Stimulated activated CD4-positive, alpha-beta T cell treated with anti-CD3 and anti-CD28 coated beads, Interleukin-12 subunit alpha, Interleukin-12 subunit beta, amount 100 ng/mL, for 4 hours (primary cell): ENCODE data around the gene SLC24A3.

Experiments
- DNase-seq: peaks from one replicate; pipeline ENCODE4 v3.0.0-alpha.2; 2020

The SLC24A3 gene

DNA sequence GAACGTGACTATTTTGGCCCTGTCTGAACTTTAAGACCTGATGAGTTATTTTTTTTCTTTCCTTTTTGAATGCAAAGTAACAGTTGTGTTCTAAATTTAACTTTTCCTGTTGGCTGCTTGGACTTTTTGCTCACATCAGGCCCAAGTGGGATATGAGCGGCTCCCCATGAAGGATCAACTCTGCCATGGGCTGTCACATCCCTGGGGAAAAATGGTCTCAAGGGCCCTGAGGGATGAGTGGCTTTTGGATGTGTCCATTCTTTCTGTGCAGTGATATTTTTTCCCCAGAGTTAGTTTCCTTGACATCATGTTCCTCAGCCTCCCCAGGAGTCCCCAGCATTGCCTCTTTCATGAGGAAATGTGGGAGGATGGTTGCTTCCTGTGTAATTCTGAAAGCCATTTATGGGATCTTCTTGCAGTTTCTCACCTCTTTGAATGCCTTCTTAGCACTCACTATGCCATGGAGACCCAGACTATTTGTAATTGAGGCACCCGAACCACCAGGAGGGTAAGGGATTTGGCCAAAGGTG, 92.5 kb downstream of the SLC24A3 start:
- DNase-seq, result no peak

GRCh38 chr20:19308146-19308545, 95.7 kb downstream of the SLC24A3 start:
- DNase-seq, result no peak

DNA sequence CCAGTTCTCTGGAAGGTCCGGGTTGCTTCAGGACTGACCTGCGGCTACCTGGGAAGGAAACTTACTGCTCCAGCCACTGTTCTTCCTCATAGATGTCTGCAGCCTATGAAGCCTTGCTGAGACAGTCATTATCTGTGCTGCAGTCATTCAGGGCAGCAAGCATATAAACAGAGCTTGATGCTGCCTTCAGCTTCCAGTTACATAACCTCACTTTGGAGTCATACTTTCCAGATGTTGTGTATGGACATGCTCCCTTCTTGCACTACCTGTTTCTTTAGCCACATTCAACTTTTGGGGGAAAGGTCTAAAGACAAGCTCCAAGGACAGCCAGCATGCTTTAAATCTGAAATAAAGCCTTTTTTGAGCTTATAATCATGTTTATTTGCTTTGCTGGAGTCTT, 98.1 kb downstream of the SLC24A3 start:
- no peak for DNase-seq

GRCh38 chr20:19313342-19314069, 101.1 kb downstream of the SLC24A3 start:
- DNase-seq, result no peak

DNA sequence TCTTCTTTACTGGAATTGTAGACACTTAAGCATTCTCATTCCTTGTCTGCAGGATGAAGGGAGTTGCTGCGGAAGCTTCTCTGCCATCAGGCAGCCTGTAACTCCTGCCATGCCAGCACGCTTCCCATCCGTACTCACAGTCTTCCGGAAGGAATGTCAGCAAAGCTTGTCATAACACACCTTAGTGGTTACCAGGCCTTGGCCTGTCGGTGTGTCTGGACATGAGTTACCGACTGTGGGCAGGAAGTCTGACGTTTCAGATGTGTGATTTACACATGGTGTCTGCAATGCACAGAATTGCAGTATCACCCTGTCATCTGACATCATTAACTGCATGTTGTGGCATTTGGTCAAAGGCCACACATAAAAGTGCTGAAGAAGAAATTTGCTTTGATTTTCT, 102.2 kb downstream of the SLC24A3 start:
- no peak for DNase-seq

DNA sequence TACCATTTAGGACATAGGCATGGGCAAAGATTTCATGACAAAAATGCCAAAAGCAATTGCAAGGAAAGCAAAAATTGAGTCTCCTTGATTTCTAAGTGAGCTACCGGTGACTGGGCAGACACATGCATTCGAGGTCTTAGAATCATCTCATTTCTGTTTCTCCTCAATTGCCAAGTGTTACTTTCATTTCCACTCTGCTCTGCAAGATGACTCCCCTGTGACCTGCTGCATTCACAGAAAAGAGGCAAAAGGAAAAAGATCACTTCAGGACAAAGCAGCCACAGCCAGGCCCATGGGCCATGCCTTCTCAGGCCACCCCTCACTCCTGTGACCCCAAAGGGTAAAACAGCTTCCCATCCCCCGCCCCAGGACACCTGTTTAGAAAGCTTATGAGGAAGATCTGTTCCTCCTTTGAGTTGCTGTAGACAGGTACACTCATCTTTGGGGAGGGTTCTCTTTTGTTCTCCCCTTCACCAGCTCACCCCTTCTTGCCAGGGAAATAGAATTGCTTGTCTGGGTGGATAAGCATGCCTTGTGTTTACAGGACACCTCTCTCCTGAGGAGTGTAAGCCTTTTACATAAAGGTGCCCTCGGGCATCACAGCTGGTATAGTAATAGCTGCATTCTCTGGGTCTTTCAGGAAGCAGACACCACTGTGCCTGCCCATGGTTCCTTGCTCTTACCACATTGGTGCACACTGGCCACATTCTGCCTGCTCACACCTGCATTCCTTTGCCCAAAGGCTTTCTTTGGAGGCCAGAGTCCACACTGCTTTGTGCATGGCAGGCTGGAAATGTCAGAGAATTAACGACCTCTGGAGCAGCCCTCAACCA, 105.0 kb downstream of the SLC24A3 start:
- no peak for DNase-seq

- DNase-seq, result no peak
Observed at GRCh38 chr20:19318610-19319009, 106.2 kb downstream of the SLC24A3 start.

GRCh38 chr20:19320005-19320404, 107.6 kb downstream of the SLC24A3 start:
- no peak for DNase-seq

GRCh38 chr20:19321176-19321575, 108.7 kb downstream of the SLC24A3 start:
- DNase-seq, result no peak

DNA sequence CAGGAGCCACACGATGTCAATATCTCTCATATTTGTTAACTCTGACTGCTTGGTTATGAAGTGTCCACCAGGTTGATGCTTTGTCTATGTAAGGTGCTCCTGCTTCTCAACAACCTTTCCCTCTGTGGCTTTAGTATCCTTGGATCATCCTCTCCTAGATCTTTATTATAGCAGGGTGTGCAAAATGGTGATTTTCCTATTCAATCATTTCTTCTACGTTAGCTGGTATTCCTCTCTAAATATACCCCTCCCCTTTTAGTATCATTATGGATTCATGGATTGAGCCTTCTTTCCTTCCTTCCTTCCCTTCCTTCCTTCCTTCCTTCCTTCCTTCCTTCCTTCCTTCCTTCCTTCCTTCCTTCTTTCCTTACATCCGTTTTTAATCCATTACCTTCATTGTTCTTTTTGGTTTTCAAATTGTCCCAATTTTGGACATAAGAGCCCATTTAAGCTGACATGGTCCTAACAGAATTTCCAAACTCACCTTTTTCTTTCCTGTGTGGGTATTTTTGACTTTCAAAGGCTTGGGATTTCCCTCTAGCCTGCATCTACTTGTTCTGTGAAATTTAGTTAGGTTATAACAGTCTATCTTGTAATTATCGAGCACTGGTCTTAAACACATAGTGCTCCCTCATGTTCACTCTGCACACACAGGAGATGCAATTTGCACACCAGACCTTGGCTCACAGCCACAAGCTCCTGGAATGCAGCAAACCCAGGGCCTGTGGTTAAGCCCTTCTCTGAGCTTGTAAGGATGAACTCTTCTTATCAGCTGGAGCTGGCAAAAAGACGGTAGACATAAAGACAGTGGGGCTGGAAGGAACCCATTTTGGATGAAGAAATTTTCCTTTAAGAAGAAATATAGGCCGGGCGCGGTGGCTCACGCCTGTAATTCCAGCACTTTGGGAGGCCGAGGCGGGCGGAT, 109.9 kb downstream of the SLC24A3 start:
- DNase-seq, result no peak

DNA sequence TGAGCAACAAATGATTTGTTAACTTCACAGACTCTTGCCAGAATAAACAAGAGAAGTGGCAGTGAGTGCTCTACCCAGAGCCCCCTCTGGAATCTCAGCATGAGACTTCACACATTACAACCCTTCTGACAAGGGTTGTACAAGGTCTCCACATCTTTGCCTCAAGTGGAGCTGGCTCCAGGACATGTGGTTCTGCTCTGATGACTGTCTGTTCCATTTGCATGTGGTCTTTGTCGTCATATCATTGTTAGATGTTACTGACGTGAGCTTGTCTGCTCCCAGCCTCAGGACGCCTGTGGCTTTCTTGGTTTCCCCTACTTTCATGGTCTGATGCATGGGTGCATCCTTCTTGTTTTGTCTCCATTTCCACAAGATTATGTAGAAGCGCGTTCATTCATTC, 115.0 kb downstream of the SLC24A3 start:
- DNase-seq, result no peak

GRCh38 chr20:19328676-19329075, 116.2 kb downstream of the SLC24A3 start:
- DNase-seq, result no peak

DNA sequence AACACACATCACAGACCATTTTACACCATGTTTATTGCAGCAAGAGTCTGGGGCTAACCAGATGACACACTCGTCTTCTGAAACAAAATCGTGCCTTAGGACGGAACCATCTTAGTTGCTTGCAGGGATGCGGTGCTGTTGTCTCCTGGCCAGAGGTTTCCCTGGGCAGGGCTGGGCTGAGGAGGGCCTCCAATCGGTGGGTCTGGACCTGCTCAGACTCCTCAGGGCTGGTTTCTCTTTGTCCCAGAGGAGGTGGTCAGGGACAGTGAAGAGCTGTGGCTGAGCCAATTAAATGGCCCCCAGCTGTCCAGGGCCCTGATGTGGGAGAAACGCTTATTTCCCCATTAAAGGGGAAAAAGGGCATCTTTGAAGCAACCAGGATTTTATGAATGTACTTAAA, 117.6 kb downstream of the SLC24A3 start:
- no peak for DNase-seq

GRCh38 chr20:19330731-19331130, 118.3 kb downstream of the SLC24A3 start:
- no peak for DNase-seq

- no peak for DNase-seq
Observed at GRCh38 chr20:19333563-19333962, 121.1 kb downstream of the SLC24A3 start.

- DNase-seq, result no peak
Observed at GRCh38 chr20:19335341-19335740, 122.9 kb downstream of the SLC24A3 start.

DNA sequence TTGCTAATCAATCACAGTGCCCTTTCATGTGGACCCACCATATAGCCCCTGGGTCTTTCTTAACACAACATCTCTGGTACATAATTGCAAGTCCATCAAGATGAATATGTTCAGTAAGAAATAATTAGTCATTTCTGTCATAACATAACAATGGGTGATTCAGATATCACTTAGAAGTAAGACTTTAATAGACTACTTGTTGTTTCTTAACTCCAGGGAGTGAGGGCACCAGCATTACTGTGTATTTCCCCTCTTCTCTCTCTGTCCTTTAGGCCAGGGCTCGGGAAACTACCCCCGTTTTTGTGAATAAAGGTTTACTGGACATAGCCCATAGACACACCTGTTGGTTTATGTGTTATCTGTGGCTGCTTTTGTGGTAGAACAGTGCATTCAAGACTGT, 123.5 kb downstream of the SLC24A3 start:
- DNase-seq, result no peak

GRCh38 chr20:19336631-19337030, 124.2 kb downstream of the SLC24A3 start:
- no peak for DNase-seq

GRCh38 chr20:19338380-19338779, 125.9 kb downstream of the SLC24A3 start:
- DNase-seq, result no peak

GRCh38 chr20:19338960-19339359, 126.5 kb downstream of the SLC24A3 start:
- DNase-seq, result no peak

- DNase-seq, result no peak
Observed at GRCh38 chr20:19341348-19342053, 129.1 kb downstream of the SLC24A3 start.

DNA sequence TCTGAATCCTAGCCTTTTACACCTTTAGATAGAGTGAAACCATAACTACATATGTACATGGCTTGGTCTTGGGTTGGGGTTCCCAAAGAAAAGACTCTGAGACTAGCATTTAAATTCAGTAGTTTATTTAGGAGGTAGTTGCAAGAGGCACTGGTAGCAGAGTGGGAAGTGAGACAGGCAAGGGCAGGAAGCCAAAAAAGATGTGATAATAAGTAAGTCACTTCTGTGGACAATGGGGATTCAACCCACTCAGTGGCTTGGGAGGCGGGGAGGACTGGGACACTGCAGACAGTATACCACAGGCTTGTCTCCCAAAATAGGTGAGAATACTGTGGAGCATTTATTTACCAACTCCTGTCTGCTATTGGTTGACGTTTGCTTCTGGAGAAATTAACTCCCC, 131.9 kb downstream of the SLC24A3 start:
- no peak for DNase-seq
